Colonic mucosa (tissue), 4 donors: ENCODE data around the gene INSIG1. TPM values are rescaled to one million over a fixed set of nuclear protein-coding genes. Genes with fewer than 3 reads are reported as not detected.

Experiments used
- DNase-seq: peaks from one replicate; pipeline ENCODE4 v3.0.0-alpha.2; 2020
- H3K27ac ChIP-seq: fragments of 200-600 bp; one replicate; pipeline ENCODE4 v1.8.0; 2021
- H3K27me3 ChIP-seq: fragments of 200-600 bp; one replicate; pipeline ENCODE4 v1.8.0; 2021
- H3K36me3 ChIP-seq: fragments of 200-600 bp; one replicate; pipeline ENCODE4 v1.8.0; 2021
- H3K4me1 ChIP-seq: fragments of 200-600 bp; one replicate; pipeline ENCODE4 v1.8.0; 2021; ENCODE audit warnings: mild to moderate bottlenecking
- H3K4me3 ChIP-seq: fragments of 200-600 bp; one replicate; pipeline ENCODE4 v1.8.0; 2021
- H3K9ac ChIP-seq, 2 donors: one replicate each; pipeline ENCODE4 v1.7.0; 2013; ENCODE audit warnings: control low read depth in 2 of 2, low read depth in 2 of 2, low read length in 2 of 2
- H3K9me3 ChIP-seq: fragments of 200-600 bp; one replicate; pipeline ENCODE4 v1.8.0; 2021
- CTCF ChIP-seq: fragments of 200-600 bp; IDR thresholded peaks from one replicate; pipeline ENCODE4 v1.8.0; 2022; ENCODE audit warnings: antibody characterized with exemption, mild to moderate bottlenecking
- intact Hi-C: fragments of 100-400 bp; cut with DNase I; formaldehyde crosslinking; loops from one replicate; pipeline ENCODE4 v1.14.1; 2022
- total RNA-seq, 2 donors: library from RNA; stranded (reverse); fragmentation: NEBNext Ultra II Directional in 1 of 2; extraction: Animal tissue kit (Norgen Biotek cat#: 25700) in 1 of 2; gene quantifications; one replicate each; pipeline ENCODE4 v1.2.1, GENCODE V29; 2021
- donor health status: healthy.
- donor health status: DM: no; HTN: no; CAD: no.
- donor health status: DM: no; HTN: no; CAD: no.

The INSIG1 gene
- total RNA-seq, 2 donors from 2014 or later, result 72.1 to 232 TPM

GRCh38 chr7:155285833-155286232 is 11.8 kb upstream of the INSIG1 start:
- H3K36me3 ChIP-seq, result no peaks in the 10 kb centered on the region
- no peaks in the 10 kb centered on the region for H3K4me1 ChIP-seq
- H3K4me3 ChIP-seq, result no peak overlapping the region
- H3K27me3 ChIP-seq, result no peaks in the 10 kb centered on the region
- H3K9ac ChIP-seq, result no peak overlapping the region
- no peak for TF ChIP-seq CTCF
- no peak overlapping the region for H3K27ac ChIP-seq
- intact Hi-C loops, result no loop called here
- no peak for DNase-seq
- H3K9me3 ChIP-seq, result no peaks in the 10 kb centered on the region

- no peak for DNase-seq
- H3K9me3 ChIP-seq, result no peaks in the 10 kb centered on the region
- no peaks in the 10 kb centered on the region for H3K36me3 ChIP-seq
- no peak overlapping the region for H3K4me3 ChIP-seq
- no peak overlapping the region for H3K27ac ChIP-seq
- TF ChIP-seq CTCF, result no peak
- no peak overlapping the region for H3K9ac ChIP-seq
- intact Hi-C loops, result no loop called here
- H3K4me1 ChIP-seq, result no peaks in the 10 kb centered on the region
- H3K27me3 ChIP-seq, result no peaks in the 10 kb centered on the region
Measured at GRCh38 chr7:155286686-155287085, 11.0 kb upstream of the INSIG1 start.

GRCh38 chr7:155287284-155287935 is 10.3 kb upstream of the INSIG1 start:
- intact Hi-C loops, result no loop called here
- no peak for DNase-seq
- TF ChIP-seq CTCF, result no peak

GRCh38 chr7:155288055-155288454 is 9.6 kb upstream of the INSIG1 start:
- intact Hi-C loops, result no loop called here
- DNase-seq, result no peak

More at GRCh38 chr7:155287284-155287935, 10.3 kb upstream of the INSIG1 start:
- no peak overlapping the region for H3K4me3 ChIP-seq
- no peaks in the 10 kb centered on the region for H3K4me1 ChIP-seq
- no peaks in the 10 kb centered on the region for H3K27me3 ChIP-seq
- no peak overlapping the region for H3K27ac ChIP-seq
- H3K36me3 ChIP-seq, result no peaks in the 10 kb centered on the region
- no peaks in the 10 kb centered on the region for H3K9me3 ChIP-seq
- H3K9ac ChIP-seq, result no peak overlapping the region

GRCh38 chr7:155289107-155289506 is 8.6 kb upstream of the INSIG1 start:
- no peaks in the 10 kb centered on the region for H3K4me1 ChIP-seq
- no peak for DNase-seq
- no peaks in the 10 kb centered on the region for H3K27me3 ChIP-seq
- H3K9me3 ChIP-seq, result no peaks in the 10 kb centered on the region
- no peak for TF ChIP-seq CTCF
- no peak overlapping the region for H3K27ac ChIP-seq
- intact Hi-C loops, result no loop called here
- no peak overlapping the region for H3K4me3 ChIP-seq
- H3K36me3 ChIP-seq, result no peaks in the 10 kb centered on the region
- no peak overlapping the region for H3K9ac ChIP-seq

More at GRCh38 chr7:155288055-155288454, 9.6 kb upstream of the INSIG1 start:
- Histone ChIP-seq H3K27ac (no peak overlapping the region), H3K36me3 (no peaks in the 10 kb centered on the region), H3K27me3 (no peaks in the 10 kb centered on the region), H3K9ac (no peak overlapping the region), H3K9me3 (no peaks in the 10 kb centered on the region), H3K4me1 (no peaks in the 10 kb centered on the region), H3K4me3 (no peak overlapping the region)
- no peak for TF ChIP-seq CTCF
